Thyroid gland (tissue), 4 donors: Measurements from ENCODE around the gene GTF3C5. TPM values are rescaled to one million over a fixed set of nuclear protein-coding genes. Genes with fewer than 3 reads are reported as not detected.

Experiments
- DNase-seq, 2 donors: peaks; one replicate each; pipeline ENCODE4 v3.0.0-alpha.2; 2019
- H3K27ac ChIP-seq, 3 donors: fragments of 200-600 bp; sonication (generic); 1 replicate in 2 of 3; 2 replicates in 1 of 3; pipeline ENCODE4 v1.5.1; 2016 to 2019; ENCODE audit warnings: mild to moderate bottlenecking in 1 of 3, moderate library complexity in 1 of 3
- H3K27me3 ChIP-seq: fragments of 200-600 bp; sonication (generic); one replicate; pipeline ENCODE4 v1.5.1; 2019
- H3K36me3 ChIP-seq, 2 donors: fragments of 200-600 bp; sonication (generic); one replicate each; pipeline ENCODE4 v1.5.1; 2016 to 2019
- H3K4me1 ChIP-seq, 2 donors: fragments of 200-600 bp; sonication (generic); one replicate each; pipeline ENCODE4 v1.5.1; 2017 to 2019
- H3K4me3 ChIP-seq, 3 donors: fragments of 200-600 bp; sonication (generic); replicated peaks in 1 of 3; 1 replicate in 2 of 3; 2 replicates in 1 of 3; pipeline ENCODE4 v1.5.1; 2016; ENCODE audit warnings: mild to moderate bottlenecking in 1 of 3
- H3K9me3 ChIP-seq: fragments of 200-600 bp; sonication (generic); one replicate; pipeline ENCODE4 v1.5.1; 2017
- CTCF ChIP-seq, 6 experiments: fragments of 200-600 bp in 3 of 6; fragments of 450-650 bp in 3 of 6; sonication (generic) in 3 of 6; IDR thresholded peaks; one replicate each; pipeline ENCODE4 v1.5.1; 2016 to 2019; ENCODE audit warnings: antibody characterized with exemption in 6 of 6, mild to moderate bottlenecking in 2 of 6, inconsistent platforms in 1 of 6, moderate library complexity in 1 of 6
- POLR2A ChIP-seq, 2 donors: fragments of 450-650 bp; IDR thresholded peaks; one replicate each; pipeline ENCODE4 v1.6.1; 2017; ENCODE audit warnings: antibody characterized with exemption in 2 of 2, mild to moderate bottlenecking in 2 of 2, moderate library complexity in 1 of 2
- WGBS, 2 donors: methylation state at CpG; one replicate each; pipeline ENCODE4 v1.1.5; 2017; 5-methylcytosine and 5-hydroxymethylcytosine counted together
- intact Hi-C: fragments of 100-400 bp; cut with DNase I; formaldehyde crosslinking; loops from one replicate; pipeline ENCODE4 v1.15.1; 2023
- total RNA-seq, 4 donors: library from RNA; depleted of rRNA; stranded (reverse); fragments of >200 nt; gene quantifications; one replicate each; pipeline ENCODE4 v1.2.3, GENCODE V29; 2016

GTF3C5 gene
- total RNA-seq, 4 donors from 2014 or later: 49.3 to 69.0 (median 56.8) TPM

- TF ChIP-seq POLR2A (IDR thresholded peaks at IDR 0.05) (no peak), CTCF (IDR thresholded peaks at IDR 0.05) (no peak)
- H3K4me3 ChIP-seq: no peak overlapping the region
- no peaks in the 10 kb centered on the region for H3K27me3 ChIP-seq
- H3K27ac ChIP-seq: no peak overlapping the region
- DNase-seq: no peak
- WGBS, 2 donors: 87 to 90% methylated on average over 11 of the region's 11 CpGs
- intact Hi-C loops: loop anchor here (10.0 kb wide), 1 partner anchor 100 kb away; no protein-coding TSS in a partner anchor
- H3K4me1 ChIP-seq: no peaks in the 10 kb centered on the region
- no peaks in the 10 kb centered on the region for H3K9me3 ChIP-seq
- peaks cover 39 to 64% of the 10 kb centered on the region in 2 donors for H3K36me3 ChIP-seq
Observed at GRCh38 chr9:133044661-133045060, 13.9 kb downstream of the GTF3C5 start.

- DNase-seq: no peak
- Histone ChIP-seq H3K27ac (no peak overlapping the region), H3K36me3 (peaks cover 40 to 64% of the 10 kb centered on the region in 2 donors), H3K4me3 (no peak overlapping the region), H3K27me3 (no peaks in the 10 kb centered on the region), H3K9me3 (no peaks in the 10 kb centered on the region), H3K4me1 (no peaks in the 10 kb centered on the region)
- no peak for TF ChIP-seq CTCF (IDR thresholded peaks at IDR 0.05)
- no peak for TF ChIP-seq POLR2A (IDR thresholded peaks at IDR 0.05)
- intact Hi-C loops: loop anchor here (10.0 kb wide), 1 partner anchor 100 kb away; no protein-coding TSS in a partner anchor
- WGBS, 2 donors: 94 to 97% methylated on average over 15 of the region's 15 CpGs
Observed at GRCh38 chr9:133045132-133045531, 14.3 kb downstream of the GTF3C5 start.

GRCh38 chr9:133046196-133046899 lies 15.6 kb downstream of the GTF3C5 start:
- Histone ChIP-seq H3K27me3 (no peaks in the 10 kb centered on the region), H3K4me1 (no peaks in the 10 kb centered on the region), H3K4me3 (no peak overlapping the region), H3K9me3 (no peaks in the 10 kb centered on the region), H3K27ac (no peak overlapping the region), H3K36me3 (peaks cover 52 to 70% of the 10 kb centered on the region in 2 donors)
- TF ChIP-seq POLR2A (IDR thresholded peaks at IDR 0.05) (no peak), CTCF (IDR thresholded peaks at IDR 0.05) (no peak)
- intact Hi-C loops: loop anchor here (10.0 kb wide), 1 partner anchor 98 kb away; no protein-coding TSS in a partner anchor
- 95 to 98% methylated on average over 9 of the region's 9 CpGs for WGBS, 2 donors
- no peak for DNase-seq

GRCh38 chr9:133046900-133047295 lies 16.1 kb downstream of the GTF3C5 start:
- H3K27me3 ChIP-seq: no peaks in the 10 kb centered on the region
- no peaks in the 10 kb centered on the region for H3K4me1 ChIP-seq
- no peak for DNase-seq
- no peaks in the 10 kb centered on the region for H3K9me3 ChIP-seq
- no peak overlapping the region for H3K27ac ChIP-seq
- peaks cover 57 to 73% of the 10 kb centered on the region in 2 donors for H3K36me3 ChIP-seq
- intact Hi-C loops: loop anchor here (10.0 kb wide), 1 partner anchor 98 kb away; no protein-coding TSS in a partner anchor
- TF ChIP-seq POLR2A (IDR thresholded peaks at IDR 0.05) (no peak), CTCF (IDR thresholded peaks at IDR 0.05) (no peak)
- H3K4me3 ChIP-seq: no peak overlapping the region
- 96% methylated on average over 7 of the region's 7 CpGs for WGBS, 2 donors

- Histone ChIP-seq H3K27ac (no peak overlapping the region), H3K36me3 (peaks cover 50 to 59% of the 10 kb centered on the region in 2 donors), H3K4me1 (no peaks in the 10 kb centered on the region), H3K4me3 (no peak overlapping the region), H3K27me3 (no peaks in the 10 kb centered on the region), H3K9me3 (no peaks in the 10 kb centered on the region)
- intact Hi-C loops: loop anchor here (10.0 kb wide), 1 partner anchor 96 kb away; no protein-coding TSS in a partner anchor
- DNase-seq: no peak
- TF ChIP-seq POLR2A (IDR thresholded peaks at IDR 0.05): no peak
- TF ChIP-seq CTCF (IDR thresholded peaks at IDR 0.05): peak in 1 of 6 experiments; percentile 6
- 66 to 82% methylated on average over 5 of the region's 5 CpGs for WGBS, 2 donors
Observed at GRCh38 chr9:133048595-133048994, 17.8 kb downstream of the GTF3C5 start.
